ENCODE measurements around the gene ESRRB.

Gene ESRRB

DNA sequence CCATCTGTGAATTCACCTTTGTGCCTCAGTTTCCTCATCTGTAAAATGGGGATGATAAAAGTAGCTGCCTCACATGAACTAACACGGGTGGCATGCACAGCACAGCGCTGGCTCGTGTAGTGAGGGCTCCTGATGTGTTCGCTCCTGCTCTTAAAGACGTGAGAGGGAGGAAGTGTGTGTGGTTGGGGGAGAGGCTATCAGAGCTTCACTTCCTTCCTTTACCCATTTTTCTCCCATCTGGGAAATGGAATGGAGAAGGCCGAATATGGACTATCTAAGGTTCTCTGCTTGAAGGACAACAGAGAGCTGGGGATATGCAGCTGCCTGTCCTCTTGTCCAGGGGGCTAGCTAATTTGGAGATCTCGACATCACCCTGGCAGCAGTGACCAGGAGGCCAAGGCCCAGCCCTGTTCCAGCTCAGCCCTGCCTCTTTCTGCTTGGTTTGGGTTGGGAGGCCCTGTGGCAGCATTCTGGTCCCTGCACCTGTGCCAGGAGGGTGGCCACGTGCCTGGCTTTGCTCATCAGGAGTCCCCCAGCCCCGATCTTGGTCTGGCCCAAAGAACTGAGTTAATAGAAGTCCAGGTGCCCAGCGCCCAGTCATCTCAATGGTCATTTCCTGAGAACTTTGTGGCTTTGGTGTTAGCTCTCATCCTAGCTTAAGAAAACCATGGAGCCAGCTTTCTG lies 44.5 kb upstream of the ESRRB start:
- TF ChIP-seq, protein P1, sequence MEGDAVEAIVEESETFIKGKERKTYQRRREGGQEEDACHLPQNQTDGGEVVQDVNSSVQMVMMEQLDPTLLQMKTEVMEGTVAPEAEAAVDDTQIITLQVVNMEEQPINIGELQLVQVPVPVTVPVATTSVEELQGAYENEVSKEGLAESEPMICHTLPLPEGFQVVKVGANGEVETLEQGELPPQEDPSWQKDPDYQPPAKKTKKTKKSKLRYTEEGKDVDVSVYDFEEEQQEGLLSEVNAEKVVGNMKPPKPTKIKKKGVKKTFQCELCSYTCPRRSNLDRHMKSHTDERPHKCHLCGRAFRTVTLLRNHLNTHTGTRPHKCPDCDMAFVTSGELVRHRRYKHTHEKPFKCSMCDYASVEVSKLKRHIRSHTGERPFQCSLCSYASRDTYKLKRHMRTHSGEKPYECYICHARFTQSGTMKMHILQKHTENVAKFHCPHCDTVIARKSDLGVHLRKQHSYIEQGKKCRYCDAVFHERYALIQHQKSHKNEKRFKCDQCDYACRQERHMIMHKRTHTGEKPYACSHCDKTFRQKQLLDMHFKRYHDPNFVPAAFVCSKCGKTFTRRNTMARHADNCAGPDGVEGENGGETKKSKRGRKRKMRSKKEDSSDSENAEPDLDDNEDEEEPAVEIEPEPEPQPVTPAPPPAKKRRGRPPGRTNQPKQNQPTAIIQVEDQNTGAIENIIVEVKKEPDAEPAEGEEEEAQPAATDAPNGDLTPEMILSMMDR (conservative IDR thresholded peaks at IDR 0.05), result no peak
- no peak overlapping the region for H3K27ac ChIP-seq

DNA sequence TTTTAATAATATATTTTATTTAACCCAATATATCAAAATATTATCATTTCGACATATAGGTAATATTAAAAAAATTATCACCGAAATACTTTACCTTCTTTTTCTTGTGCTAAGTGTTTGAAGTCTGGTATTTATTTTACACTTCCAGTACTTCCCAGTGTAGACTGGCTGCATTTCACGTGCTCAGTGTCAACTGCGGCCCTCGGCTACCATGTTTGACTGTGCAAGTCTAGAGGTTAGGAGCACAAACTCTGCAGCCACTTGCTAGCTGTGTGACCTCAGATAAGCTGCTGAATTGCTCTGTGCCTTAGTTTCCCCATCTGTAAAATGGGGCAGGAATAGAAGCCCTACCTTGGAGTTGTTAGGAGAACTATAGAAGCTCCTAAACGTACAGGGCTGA lies 42.3 kb upstream of the ESRRB start:
- H3K27ac ChIP-seq, result no peak overlapping the region
- TF ChIP-seq, protein P1 (conservative IDR thresholded peaks at IDR 0.05), result no peak

DNA sequence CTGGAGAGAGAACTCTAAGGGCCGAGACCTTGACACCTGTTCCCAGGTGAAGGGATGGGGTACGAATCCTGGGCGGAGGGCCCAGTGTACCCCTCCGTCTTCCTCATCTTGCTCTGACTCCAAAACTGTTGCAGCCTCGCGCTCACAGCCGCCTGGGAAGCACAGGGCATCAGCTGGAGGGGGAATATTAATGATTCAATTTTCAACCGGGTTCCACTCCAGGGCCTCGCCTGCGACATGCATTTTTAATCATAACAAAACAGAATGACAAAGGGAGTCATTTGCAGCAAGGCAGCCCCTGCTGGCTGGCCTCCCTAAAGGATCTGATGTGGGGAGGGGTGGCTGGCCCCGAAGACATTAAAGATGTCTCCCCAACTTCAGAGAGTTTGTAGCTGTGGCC lies 41.6 kb upstream of the ESRRB start:
- no peak overlapping the region for H3K27ac ChIP-seq
- TF ChIP-seq, protein P1 (conservative IDR thresholded peaks at IDR 0.05), result no peak

DNA sequence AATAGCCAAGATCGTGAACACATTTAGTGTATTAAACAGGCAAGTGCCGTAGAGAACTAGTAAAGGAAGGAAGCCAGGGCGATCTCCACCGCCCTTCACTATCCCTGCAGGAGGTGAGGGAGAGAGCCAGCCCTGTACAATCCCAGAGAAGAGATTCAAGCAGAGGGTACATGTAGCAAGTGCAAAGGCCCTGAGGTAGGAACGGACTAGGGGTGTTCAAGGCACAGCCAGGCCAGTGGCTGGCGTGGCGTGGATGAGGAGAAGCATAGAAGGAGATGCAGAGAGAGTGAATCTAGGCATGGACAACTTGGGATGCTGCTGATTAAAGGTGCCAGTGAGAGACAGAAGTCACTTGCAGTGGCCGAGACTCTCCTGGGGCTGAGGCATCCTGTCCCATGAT lies 39.1 kb upstream of the ESRRB start:
- TF ChIP-seq, protein P1 (conservative IDR thresholded peaks at IDR 0.05), result no peak
- no peak overlapping the region for H3K27ac ChIP-seq

DNA sequence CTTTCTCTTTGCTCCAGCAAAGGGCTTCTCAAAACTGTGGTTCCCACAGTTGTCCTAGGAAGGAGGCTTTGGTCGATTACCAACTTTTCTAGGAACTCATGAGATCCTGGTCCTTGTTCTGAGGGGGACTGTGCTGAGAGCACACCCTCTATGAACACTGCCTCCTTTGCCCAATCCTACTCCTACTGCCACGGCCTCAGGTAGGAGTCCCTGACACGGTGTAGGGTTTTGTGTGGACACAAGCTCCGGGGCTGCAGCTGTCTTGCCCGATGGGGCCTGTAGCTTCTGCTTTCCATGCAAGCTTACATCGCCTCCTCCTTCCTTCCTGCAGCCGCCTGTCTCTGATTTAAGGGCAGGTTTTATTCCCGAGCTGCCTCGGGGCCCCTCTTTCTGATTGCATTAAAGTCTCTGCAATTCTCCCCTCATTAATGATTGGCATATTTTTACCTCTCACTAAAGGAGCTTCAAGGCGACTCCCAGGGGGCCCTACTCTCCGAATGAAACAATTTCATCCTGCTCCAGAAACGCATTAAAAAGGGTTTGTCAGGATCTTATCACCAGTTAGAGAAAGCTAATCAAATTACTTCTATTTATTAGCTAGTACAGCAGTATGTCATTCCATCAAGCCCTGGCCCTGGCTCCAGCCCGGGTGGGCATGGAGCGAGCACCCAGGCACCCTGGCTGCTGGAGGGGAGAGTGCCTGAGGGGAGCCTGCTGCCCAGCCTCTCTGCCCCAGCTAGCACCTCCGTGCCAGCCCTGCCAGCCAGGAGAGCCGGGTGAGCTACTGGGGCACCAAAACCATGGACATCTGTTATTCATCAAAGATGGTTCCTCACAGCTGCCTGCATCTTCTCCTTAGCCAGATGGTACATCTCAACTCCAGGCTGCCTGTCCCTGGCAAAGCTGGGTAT lies 38.0 kb upstream of the ESRRB start:
- TF ChIP-seq, protein P1 (conservative IDR thresholded peaks at IDR 0.05), result no peak

DNA sequence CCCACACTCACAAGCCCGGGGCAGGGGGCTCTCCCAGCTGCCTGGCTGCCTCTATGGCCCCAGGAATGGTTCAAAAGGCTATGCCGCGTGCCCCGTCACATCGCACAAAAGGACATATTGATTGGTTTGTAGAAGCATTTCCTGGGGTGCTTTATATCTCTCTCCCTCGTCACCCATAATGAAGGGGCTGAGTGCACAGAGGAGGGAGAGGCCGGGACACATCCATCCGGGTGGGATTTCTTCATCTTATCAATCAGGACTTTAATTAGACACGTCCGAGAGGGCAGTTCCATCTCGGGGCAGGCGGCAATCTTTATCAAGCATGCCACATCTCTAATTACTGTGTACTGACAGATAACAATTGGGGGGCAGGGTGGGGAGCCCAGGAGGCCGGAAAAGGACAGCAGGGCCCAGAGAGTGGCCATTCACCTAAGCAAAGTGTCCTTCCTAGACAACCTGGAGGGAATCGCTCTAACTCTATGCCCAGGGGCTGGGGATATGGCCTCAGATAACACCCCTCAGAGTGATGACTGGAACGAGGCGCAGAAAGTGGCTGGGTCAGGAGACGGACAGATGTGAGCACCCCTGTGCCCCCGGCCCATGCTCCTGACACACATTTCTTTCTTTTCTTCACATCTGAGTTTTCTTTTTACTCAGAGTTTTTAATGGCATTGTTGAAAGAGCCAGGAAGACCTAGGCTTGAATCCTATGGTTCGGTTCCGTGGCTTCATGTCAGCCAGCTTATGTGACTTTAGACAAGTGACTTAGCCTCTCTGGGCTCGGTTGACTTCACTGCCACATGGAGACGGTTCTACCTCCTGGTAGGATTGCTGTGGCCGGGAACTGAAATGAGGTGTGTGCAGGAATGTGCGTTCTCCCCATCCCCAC lies 36.0 kb upstream of the ESRRB start:
- no peak overlapping the region for H3K27ac ChIP-seq
- TF ChIP-seq, protein P1 (conservative IDR thresholded peaks at IDR 0.05), result no peak

More for the DNA sequence above, 38.0 kb upstream of the ESRRB start:
- H3K27ac ChIP-seq, result no peak overlapping the region

DNA sequence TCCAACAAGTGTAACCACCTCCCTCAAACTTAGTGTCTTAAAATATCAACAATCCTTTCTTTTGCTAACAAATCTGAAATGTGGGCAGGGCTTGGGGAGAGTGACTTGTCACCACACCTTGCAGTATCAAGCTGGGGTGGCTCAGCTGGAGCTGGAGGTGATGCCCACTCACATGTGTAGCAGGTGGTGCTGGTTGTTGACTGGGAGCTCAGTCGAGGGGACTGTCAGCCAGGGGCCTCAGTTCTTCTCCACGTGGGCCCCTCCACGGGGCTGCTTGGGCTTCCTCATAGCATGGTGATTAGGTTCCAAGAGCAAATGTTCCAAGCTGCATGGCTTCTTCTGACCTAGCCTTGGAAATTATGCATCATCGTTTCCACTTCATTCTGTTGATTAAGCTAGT lies 32.6 kb upstream of the ESRRB start:
- H3K27ac ChIP-seq, result no peak overlapping the region

More for the DNA sequence above, 32.6 kb upstream of the ESRRB start:
- TF ChIP-seq, protein P1 (conservative IDR thresholded peaks at IDR 0.05), result no peak

Measured in VCaP (cell line).